GM12878 (cell line): Measurements from ENCODE around the gene DCBLD2.

Source experiments
- CEBPB ChIP-seq, 2 experiments: fragments of 150-350 bp in 1 of 2; IDR thresholded peaks; 2 replicates each; pipeline ENCODE4 v1.6.1; 2012 to 2014; ENCODE audit warnings: low read depth in 2 of 2, low read length in 2 of 2, borderline replicate concordance in 1 of 2, inconsistent platforms in 1 of 2
- CHD2 ChIP-seq: IDR thresholded peaks from 2 replicates; pipeline ENCODE4 v1.6.1; 2011; ENCODE audit warnings: low read depth, low read length, improper control_type of control experiment, borderline replicate concordance
- EP300 ChIP-seq, 2 experiments: fragments of 150-350 bp in 1 of 2; IDR thresholded peaks; 2 replicates each; pipeline ENCODE4 v1.6.1; 2011 to 2012; ENCODE audit warnings: low read depth in 2 of 2, low read length in 2 of 2, borderline replicate concordance in 1 of 2, improper control_type of control experiment in 1 of 2, inconsistent platforms in 1 of 2; ENCODE audit not compliant: control insufficient read depth in 1 of 2
- ESRRA ChIP-seq: IDR thresholded peaks from 2 replicates; pipeline ENCODE4 v1.6.1; 2012; ENCODE audit warnings: mild to moderate bottlenecking, low read length, improper control_type of control experiment
- POLR2A ChIP-seq: IDR thresholded peaks from 2 replicates; pipeline ENCODE4 v1.6.1; 2011; ENCODE audit warnings: low read depth, mild to moderate bottlenecking, low read length
- SIX5 ChIP-seq: IDR thresholded peaks from 2 replicates; pipeline ENCODE4 v1.6.1; 2011; ENCODE audit warnings: mild to moderate bottlenecking, low read depth, low read length, moderate library complexity; ENCODE audit not compliant: severe bottlenecking
- ZNF217 ChIP-seq: fragments of 450-650 bp; IDR thresholded peaks from 2 replicates; pipeline ENCODE4 v1.6.1; 2017; ENCODE audit warnings: antibody characterized with exemption, mild to moderate bottlenecking
- ZNF274 ChIP-seq: IDR thresholded peaks from one replicate; pipeline ENCODE4 v1.8.0; 2011; ENCODE audit not compliant: insufficient read length, insufficient read depth
- TF ChIP-seq, protein P1 (sequence below), 3 experiments: IDR thresholded peaks in 2 of 3; conservative IDR thresholded peaks in 1 of 3; 2 replicates each; pipeline ENCODE4 v1.5.1; 2011; ENCODE audit warnings: low read depth in 3 of 3, low read length in 3 of 3, mild to moderate bottlenecking in 3 of 3, control low read depth in 2 of 3, moderate library complexity in 2 of 3, inconsistent platforms in 1 of 3, mixed read lengths in 1 of 3; ENCODE audit not compliant: control insufficient read depth in 2 of 3, insufficient read depth in 1 of 3; ENCODE audit errors: extremely low read depth in 1 of 3
- TF ChIP-seq, protein P2 (sequence below): IDR thresholded peaks from 2 replicates; pipeline ENCODE4 v1.6.1; 2012; ENCODE audit warnings: low read depth, low read length, improper control_type of control experiment
- TF ChIP-seq, protein P3 (sequence below): fragments of 450-650 bp; formaldehyde crosslinking; IDR thresholded peaks from 2 replicates; pipeline ENCODE4 v1.5.0; 2022; ENCODE audit warnings: mild to moderate bottlenecking, missing genetic modification characterization
- TF ChIP-seq, protein P4 (sequence below): fragments of 150-350 bp; IDR thresholded peaks from 2 replicates; pipeline ENCODE4 v1.6.1; 2016; ENCODE audit warnings: low read depth, low read length

DNA sequence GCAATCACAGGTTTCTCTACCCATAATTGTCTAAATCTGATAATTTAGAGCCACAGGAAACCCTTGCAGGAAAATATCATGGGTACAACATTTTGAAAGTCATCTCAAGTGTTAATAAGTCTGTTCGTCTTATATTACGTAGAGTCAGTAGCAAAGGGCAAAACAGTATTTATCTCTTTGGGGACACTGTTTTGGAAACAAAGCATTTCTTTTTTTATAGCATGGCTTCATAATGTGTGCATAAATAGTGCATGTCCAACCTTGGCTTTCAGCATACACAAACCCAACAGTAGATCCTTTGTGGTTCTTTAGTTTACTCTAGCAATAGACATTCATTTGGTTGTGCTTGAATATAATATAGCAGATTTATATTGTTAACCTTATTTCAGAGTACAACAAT is 114.3 kb downstream of the DCBLD2 start:
- TF ChIP-seq, protein P1, sequence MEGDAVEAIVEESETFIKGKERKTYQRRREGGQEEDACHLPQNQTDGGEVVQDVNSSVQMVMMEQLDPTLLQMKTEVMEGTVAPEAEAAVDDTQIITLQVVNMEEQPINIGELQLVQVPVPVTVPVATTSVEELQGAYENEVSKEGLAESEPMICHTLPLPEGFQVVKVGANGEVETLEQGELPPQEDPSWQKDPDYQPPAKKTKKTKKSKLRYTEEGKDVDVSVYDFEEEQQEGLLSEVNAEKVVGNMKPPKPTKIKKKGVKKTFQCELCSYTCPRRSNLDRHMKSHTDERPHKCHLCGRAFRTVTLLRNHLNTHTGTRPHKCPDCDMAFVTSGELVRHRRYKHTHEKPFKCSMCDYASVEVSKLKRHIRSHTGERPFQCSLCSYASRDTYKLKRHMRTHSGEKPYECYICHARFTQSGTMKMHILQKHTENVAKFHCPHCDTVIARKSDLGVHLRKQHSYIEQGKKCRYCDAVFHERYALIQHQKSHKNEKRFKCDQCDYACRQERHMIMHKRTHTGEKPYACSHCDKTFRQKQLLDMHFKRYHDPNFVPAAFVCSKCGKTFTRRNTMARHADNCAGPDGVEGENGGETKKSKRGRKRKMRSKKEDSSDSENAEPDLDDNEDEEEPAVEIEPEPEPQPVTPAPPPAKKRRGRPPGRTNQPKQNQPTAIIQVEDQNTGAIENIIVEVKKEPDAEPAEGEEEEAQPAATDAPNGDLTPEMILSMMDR (IDR thresholded peaks at IDR 0.05 in 2 of 3, conservative IDR thresholded peaks at IDR 0.05 in 1 of 3; ENCODE audit: control insufficient read depth in 2 of 3, extremely low read depth in 1 of 3, insufficient read depth in 1 of 3, low read depth in 3 of 3, low read length in 3 of 3) = no peak
- TF ChIP-seq ZNF274 (no peak), ESRRA (no peak), SIX5 (no peak), CEBPB (IDR thresholded peaks at IDR 0.05; ENCODE audit: borderline replicate concordance in 1 of 2, low read depth in 2 of 2, low read length in 2 of 2) (no peak), CHD2 (no peak), ZNF217 (no peak), EP300 (IDR thresholded peaks at IDR 0.05; ENCODE audit: borderline replicate concordance in 1 of 2, control insufficient read depth in 1 of 2, low read depth in 2 of 2, low read length in 2 of 2) (no peak), POLR2A (no peak)
- TF ChIP-seq, protein P2, sequence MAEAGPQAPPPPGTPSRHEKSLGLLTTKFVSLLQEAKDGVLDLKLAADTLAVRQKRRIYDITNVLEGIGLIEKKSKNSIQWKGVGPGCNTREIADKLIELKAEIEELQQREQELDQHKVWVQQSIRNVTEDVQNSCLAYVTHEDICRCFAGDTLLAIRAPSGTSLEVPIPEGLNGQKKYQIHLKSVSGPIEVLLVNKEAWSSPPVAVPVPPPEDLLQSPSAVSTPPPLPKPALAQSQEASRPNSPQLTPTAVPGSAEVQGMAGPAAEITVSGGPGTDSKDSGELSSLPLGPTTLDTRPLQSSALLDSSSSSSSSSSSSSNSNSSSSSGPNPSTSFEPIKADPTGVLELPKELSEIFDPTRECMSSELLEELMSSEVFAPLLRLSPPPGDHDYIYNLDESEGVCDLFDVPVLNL = no peak
- TF ChIP-seq, protein P3, sequence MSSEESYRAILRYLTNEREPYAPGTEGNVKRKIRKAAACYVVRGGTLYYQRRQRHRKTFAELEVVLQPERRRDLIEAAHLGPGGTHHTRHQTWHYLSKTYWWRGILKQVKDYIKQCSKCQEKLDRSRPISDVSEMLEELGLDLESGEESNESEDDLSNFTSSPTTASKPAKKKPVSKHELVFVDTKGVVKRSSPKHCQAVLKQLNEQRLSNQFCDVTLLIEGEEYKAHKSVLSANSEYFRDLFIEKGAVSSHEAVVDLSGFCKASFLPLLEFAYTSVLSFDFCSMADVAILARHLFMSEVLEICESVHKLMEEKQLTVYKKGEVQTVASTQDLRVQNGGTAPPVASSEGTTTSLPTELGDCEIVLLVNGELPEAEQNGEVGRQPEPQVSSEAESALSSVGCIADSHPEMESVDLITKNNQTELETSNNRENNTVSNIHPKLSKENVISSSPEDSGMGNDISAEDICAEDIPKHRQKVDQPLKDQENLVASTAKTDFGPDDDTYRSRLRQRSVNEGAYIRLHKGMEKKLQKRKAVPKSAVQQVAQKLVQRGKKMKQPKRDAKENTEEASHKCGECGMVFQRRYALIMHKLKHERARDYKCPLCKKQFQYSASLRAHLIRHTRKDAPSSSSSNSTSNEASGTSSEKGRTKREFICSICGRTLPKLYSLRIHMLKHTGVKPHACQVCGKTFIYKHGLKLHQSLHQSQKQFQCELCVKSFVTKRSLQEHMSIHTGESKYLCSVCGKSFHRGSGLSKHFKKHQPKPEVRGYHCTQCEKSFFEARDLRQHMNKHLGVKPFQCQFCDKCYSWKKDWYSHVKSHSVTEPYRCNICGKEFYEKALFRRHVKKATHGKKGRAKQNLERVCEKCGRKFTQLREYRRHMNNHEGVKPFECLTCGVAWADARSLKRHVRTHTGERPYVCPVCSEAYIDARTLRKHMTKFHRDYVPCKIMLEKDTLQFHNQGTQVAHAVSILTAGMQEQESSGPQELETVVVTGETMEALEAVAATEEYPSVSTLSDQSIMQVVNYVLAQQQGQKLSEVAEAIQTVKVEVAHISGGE = no peak
- TF ChIP-seq, protein P4, sequence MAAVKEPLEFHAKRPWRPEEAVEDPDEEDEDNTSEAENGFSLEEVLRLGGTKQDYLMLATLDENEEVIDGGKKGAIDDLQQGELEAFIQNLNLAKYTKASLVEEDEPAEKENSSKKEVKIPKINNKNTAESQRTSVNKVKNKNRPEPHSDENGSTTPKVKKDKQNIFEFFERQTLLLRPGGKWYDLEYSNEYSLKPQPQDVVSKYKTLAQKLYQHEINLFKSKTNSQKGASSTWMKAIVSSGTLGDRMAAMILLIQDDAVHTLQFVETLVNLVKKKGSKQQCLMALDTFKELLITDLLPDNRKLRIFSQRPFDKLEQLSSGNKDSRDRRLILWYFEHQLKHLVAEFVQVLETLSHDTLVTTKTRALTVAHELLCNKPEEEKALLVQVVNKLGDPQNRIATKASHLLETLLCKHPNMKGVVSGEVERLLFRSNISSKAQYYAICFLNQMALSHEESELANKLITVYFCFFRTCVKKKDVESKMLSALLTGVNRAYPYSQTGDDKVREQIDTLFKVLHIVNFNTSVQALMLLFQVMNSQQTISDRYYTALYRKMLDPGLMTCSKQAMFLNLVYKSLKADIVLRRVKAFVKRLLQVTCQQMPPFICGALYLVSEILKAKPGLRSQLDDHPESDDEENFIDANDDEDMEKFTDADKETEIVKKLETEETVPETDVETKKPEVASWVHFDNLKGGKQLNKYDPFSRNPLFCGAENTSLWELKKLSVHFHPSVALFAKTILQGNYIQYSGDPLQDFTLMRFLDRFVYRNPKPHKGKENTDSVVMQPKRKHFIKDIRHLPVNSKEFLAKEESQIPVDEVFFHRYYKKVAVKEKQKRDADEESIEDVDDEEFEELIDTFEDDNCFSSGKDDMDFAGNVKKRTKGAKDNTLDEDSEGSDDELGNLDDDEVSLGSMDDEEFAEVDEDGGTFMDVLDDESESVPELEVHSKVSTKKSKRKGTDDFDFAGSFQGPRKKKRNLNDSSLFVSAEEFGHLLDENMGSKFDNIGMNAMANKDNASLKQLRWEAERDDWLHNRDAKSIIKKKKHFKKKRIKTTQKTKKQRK = no peak
